Measurements from ENCODE around the gene ACLY. TPM values are rescaled to one million over a fixed set of nuclear protein-coding genes. Genes with fewer than 3 reads are reported as not detected.

The ACLY gene
- total RNA-seq, 2 experiments from 2014 or later: 153 to 161 TPM

- H3K27me3 Mint-ChIP-seq (ENCODE audit: low read depth): no peaks in the 10 kb centered on the region
- CTCF ChIA-PET: interaction anchor here (0.6 kb wide), 1 partner anchor 220 kb away, joined by 3 read pairs; no protein-coding TSS in a partner anchor
- H3K9me3 Mint-ChIP-seq: no peaks in the 10 kb centered on the region
- no peaks in the 10 kb centered on the region for H3K36me3 Mint-ChIP-seq (ENCODE audit: low read depth)
- DNase-seq: no peak
- intact Hi-C loops (cut with micrococcal nuclease): no loop called here
- no peak overlapping the region for H3K27ac Mint-ChIP-seq
- H3K4me3 Mint-ChIP-seq: no peak overlapping the region
- no peaks in the 10 kb centered on the region for H3K4me1 Mint-ChIP-seq (ENCODE audit: low read depth)
Observed at GRCh38 chr17:41957869-41958439, 39.2 kb upstream of the ACLY start.

- no peaks in the 10 kb centered on the region for H3K4me1 Mint-ChIP-seq (ENCODE audit: low read depth)
- H3K4me3 Mint-ChIP-seq: no peak overlapping the region
- H3K27ac Mint-ChIP-seq: no peak overlapping the region
- CTCF ChIA-PET: interaction anchor here (0.7 kb wide), 1 partner anchor 111 kb away, joined by 4 read pairs; no protein-coding TSS in a partner anchor
- no peaks in the 10 kb centered on the region for H3K36me3 Mint-ChIP-seq (ENCODE audit: low read depth)
- H3K9me3 Mint-ChIP-seq: no peaks in the 10 kb centered on the region
- intact Hi-C loops (cut with micrococcal nuclease): no loop called here
- H3K27me3 Mint-ChIP-seq (ENCODE audit: low read depth): no peaks in the 10 kb centered on the region
- no peak for DNase-seq
Observed at GRCh38 chr17:41957031-41957868, 38.5 kb upstream of the ACLY start.

GRCh38 chr17:41956522-41956921 is 37.8 kb upstream of the ACLY start:
- Mint-ChIP-seq H3K27ac (no peak overlapping the region), H3K4me3 (no peak overlapping the region), H3K27me3 (ENCODE audit: low read depth) (no peaks in the 10 kb centered on the region), H3K36me3 (ENCODE audit: low read depth) (no peaks in the 10 kb centered on the region), H3K4me1 (ENCODE audit: low read depth) (no peaks in the 10 kb centered on the region), H3K9me3 (no peaks in the 10 kb centered on the region)
- intact Hi-C loops (cut with micrococcal nuclease): no loop called here
- CTCF ChIA-PET: interaction anchor here (0.7 kb wide), 1 partner anchor 112 kb away, joined by 4 read pairs; no protein-coding TSS in a partner anchor
- DNase-seq: no peak

DNA sequence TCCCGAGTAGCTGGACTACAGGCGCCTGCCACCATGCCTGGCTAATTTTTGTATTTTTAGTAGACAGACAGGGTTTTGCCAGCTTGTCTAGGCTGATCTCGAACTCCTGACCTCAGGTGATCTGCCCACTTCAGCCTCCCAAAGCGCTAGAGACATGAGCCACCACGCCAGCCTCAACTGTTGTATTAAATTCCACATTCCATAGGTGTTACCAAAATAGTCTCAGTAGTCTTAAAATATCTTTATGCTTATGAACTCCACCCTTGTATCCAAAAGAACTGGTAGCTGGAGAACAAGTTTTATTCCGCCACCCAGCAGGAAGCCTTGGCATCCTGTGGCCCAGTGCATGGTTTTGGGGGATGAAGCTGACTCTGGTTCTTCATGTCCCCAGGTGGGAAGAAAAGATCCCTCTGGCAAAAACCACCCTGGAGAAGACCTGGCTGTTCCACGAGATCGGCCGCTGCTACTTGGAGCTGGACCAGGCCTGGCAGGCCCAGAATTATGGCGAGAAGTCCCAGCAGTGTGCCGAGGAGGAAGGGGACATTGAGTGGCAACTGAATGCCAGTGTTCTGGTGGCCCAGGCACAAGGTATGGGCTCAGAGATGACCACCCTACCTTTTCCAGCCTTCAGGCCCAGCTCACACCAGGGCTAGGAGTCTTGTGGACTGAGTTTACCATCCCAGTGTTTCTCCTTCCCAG is 30.2 kb upstream of the ACLY start:
- Mint-ChIP-seq H3K36me3 (ENCODE audit: low read depth) (no peaks in the 10 kb centered on the region), H3K4me3 (no peak overlapping the region), H3K9me3 (no peaks in the 10 kb centered on the region), H3K4me1 (ENCODE audit: low read depth) (no peaks in the 10 kb centered on the region), H3K27ac (no peak overlapping the region), H3K27me3 (ENCODE audit: low read depth) (no peaks in the 10 kb centered on the region)
- CTCF ChIA-PET: interaction anchor here (2.3 kb wide), 1 partner anchor 14 kb away, joined by 5 read pairs; no protein-coding TSS in a partner anchor
- no peak for DNase-seq
- intact Hi-C loops (cut with micrococcal nuclease): no loop called here

DNA sequence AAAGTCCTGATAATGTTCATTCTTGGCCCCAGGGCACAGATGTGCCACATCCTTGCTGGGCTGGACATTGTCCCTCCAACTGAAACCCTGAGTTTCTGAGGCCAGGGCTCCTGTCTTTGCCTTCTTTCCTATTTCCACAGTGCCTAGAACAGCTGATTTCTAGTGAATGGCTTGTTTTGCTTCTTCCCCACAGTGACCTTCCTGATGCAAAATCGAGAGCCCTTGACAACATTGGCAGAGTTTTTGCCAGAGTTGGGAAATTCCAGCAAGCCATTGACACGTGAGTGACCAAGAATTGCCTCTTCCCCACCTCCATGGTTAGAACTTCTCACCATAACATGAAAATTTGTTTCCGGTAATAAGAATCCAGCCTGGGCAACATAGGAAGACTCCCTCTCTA is 26.2 kb upstream of the ACLY start:
- Mint-ChIP-seq H3K27me3 (ENCODE audit: low read depth) (no peaks in the 10 kb centered on the region), H3K27ac (no peak overlapping the region), H3K9me3 (no peaks in the 10 kb centered on the region), H3K4me1 (ENCODE audit: low read depth) (no peaks in the 10 kb centered on the region), H3K4me3 (no peak overlapping the region), H3K36me3 (ENCODE audit: low read depth) (no peaks in the 10 kb centered on the region)
- DNase-seq: no peak
- CTCF ChIA-PET: no interaction called here
- intact Hi-C loops (cut with micrococcal nuclease): no loop called here

DNA sequence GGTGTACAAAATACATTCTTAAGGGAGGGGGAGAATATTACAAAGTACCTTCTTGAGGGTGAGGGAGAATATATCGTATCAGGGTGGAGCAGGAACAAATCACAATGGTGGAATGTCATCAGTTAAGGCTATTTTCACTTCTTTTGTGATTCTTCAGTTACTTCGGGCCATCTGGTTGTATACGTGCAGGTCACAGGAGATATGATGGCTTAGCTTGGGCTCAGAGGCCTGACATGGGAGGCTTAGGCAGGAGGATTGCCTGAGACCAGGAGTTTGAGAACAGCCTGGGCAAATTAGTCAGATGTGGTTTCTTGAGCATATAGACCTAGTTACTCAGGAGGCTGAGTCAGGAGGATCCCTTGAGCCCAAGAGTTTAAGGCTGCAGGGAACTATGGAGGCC is 24.7 kb upstream of the ACLY start:
- Mint-ChIP-seq H3K4me1 (ENCODE audit: low read depth) (no peaks in the 10 kb centered on the region), H3K27me3 (ENCODE audit: low read depth) (no peaks in the 10 kb centered on the region), H3K4me3 (no peak overlapping the region), H3K27ac (no peak overlapping the region), H3K36me3 (ENCODE audit: low read depth) (no peaks in the 10 kb centered on the region), H3K9me3 (no peaks in the 10 kb centered on the region)
- intact Hi-C loops (cut with micrococcal nuclease): no loop called here
- CTCF ChIA-PET: interaction anchor here (0.6 kb wide), 1 partner anchor 644 kb away, joined by 4 read pairs; no protein-coding TSS in a partner anchor
- no peak for DNase-seq

DNA sequence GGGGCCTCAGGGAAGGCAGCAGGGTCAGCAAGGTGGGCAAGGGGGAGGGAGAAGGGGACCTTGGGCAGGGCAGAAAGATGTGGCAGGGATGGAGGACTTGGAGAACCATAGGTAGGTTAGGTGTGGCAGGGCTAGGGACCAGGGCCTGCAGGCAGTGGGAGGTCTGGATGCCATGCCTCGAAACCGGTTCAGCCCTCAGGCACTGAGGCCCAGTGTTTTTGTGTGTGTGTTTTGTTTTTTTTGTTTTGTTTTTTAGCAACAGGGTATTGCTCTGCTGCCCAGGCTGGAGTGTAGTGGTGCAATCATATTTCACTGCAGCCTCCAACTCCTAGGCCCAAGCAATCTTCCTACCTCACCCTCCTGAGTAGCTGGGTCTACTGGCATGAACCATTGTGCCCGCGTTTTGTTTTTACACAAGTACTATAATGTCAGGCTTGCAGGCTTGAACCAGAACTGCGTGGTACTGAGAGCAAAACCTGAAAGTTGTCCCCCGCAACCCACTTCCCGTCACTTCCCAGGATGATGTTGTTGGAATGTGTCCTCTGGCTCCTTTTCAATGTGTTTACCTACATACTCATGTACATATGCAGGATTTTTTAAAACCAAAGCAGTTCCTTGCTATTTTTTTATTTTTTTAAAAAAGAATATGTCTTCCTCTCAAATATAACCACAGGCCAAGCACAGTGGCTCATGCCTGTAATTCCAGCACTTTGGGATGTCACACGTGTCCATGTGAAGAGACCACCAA is 24.0 kb upstream of the ACLY start:
- Mint-ChIP-seq H3K9me3 (no peaks in the 10 kb centered on the region), H3K27ac (no peak overlapping the region), H3K4me1 (ENCODE audit: low read depth) (no peaks in the 10 kb centered on the region), H3K4me3 (no peak overlapping the region), H3K36me3 (ENCODE audit: low read depth) (no peaks in the 10 kb centered on the region), H3K27me3 (ENCODE audit: low read depth) (no peaks in the 10 kb centered on the region)
- CTCF ChIA-PET: no interaction called here
- intact Hi-C loops (cut with micrococcal nuclease): no loop called here
- no peak for DNase-seq

GRCh38 chr17:41941168-41941567 is 22.4 kb upstream of the ACLY start:
- Mint-ChIP-seq H3K4me3 (no peak overlapping the region), H3K27me3 (ENCODE audit: low read depth) (no peaks in the 10 kb centered on the region), H3K36me3 (ENCODE audit: low read depth) (no peaks in the 10 kb centered on the region), H3K27ac (no peak overlapping the region), H3K9me3 (no peaks in the 10 kb centered on the region), H3K4me1 (ENCODE audit: low read depth) (no peaks in the 10 kb centered on the region)
- intact Hi-C loops (cut with micrococcal nuclease): no loop called here
- CTCF ChIA-PET: no interaction called here
- DNase-seq: no peak

DNA sequence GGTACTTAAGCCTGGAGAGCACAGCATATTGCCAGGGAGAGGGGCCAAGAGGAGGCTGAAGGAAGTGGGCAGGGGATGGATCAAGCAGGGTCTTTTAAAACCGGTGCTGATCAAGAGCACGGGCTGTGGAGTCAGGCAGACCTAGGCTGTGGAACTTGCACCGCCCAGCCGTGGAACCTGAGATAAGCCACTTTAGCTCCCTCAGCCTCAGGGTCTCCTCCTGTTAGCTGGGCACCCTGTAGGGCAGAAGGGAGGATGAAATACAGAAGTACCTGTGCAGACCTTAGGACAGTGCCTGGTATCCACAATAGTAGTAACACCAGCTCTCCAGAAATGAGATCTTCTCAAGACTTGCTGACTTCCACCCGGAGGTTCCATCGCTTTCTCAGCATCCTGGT is 20.9 kb upstream of the ACLY start:
- H3K36me3 Mint-ChIP-seq (ENCODE audit: low read depth): no peaks in the 10 kb centered on the region
- no peak overlapping the region for H3K4me3 Mint-ChIP-seq
- no peaks in the 10 kb centered on the region for H3K9me3 Mint-ChIP-seq
- H3K27ac Mint-ChIP-seq: no peak overlapping the region
- intact Hi-C loops (cut with micrococcal nuclease): no loop called here
- no peak for DNase-seq
- H3K4me1 Mint-ChIP-seq (ENCODE audit: low read depth): no peaks in the 10 kb centered on the region
- no peaks in the 10 kb centered on the region for H3K27me3 Mint-ChIP-seq (ENCODE audit: low read depth)
- CTCF ChIA-PET: interaction anchor here (1.3 kb wide), 1 partner anchor 86 kb away, joined by 3 read pairs; no protein-coding TSS in a partner anchor

DNA sequence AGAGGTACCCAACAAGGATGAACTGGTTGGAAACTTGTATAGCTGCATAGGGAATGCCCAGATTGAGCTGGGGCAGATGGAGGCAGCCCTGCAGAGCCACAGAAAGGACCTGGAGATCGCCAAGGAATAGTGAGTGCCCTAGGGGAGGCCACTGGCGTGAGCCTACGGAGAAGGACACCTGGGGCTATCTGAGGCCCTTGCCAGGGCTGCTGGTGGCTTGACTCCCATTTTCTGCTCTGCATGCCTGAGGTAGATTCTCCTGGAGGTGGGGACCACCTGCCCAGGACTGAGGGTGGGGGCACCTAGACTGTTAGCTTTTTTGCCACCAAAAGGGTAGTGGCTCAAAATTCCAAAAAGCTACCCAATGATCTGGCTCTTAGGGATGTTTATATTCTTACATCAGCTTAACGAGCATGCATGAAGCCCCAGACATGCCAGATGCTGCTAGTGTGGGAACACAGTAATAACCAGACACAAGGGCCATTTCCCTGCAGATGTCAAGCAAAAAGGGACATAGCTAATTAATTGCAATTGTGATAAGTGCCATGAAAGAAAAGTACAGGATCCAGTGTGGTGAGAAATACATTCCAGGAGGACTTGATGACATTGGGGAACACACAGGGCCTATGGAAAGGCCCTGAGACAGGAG is 20.4 kb upstream of the ACLY start:
- no peak for DNase-seq
- intact Hi-C loops (cut with micrococcal nuclease): no loop called here
- Mint-ChIP-seq H3K4me1 (ENCODE audit: low read depth) (no peaks in the 10 kb centered on the region), H3K27ac (no peak overlapping the region), H3K4me3 (no peak overlapping the region), H3K27me3 (ENCODE audit: low read depth) (no peaks in the 10 kb centered on the region), H3K36me3 (ENCODE audit: low read depth) (no peaks in the 10 kb centered on the region), H3K9me3 (no peaks in the 10 kb centered on the region)
- CTCF ChIA-PET: interaction anchor here (1.3 kb wide), 1 partner anchor 86 kb away, joined by 3 read pairs; no protein-coding TSS in a partner anchor

DNA sequence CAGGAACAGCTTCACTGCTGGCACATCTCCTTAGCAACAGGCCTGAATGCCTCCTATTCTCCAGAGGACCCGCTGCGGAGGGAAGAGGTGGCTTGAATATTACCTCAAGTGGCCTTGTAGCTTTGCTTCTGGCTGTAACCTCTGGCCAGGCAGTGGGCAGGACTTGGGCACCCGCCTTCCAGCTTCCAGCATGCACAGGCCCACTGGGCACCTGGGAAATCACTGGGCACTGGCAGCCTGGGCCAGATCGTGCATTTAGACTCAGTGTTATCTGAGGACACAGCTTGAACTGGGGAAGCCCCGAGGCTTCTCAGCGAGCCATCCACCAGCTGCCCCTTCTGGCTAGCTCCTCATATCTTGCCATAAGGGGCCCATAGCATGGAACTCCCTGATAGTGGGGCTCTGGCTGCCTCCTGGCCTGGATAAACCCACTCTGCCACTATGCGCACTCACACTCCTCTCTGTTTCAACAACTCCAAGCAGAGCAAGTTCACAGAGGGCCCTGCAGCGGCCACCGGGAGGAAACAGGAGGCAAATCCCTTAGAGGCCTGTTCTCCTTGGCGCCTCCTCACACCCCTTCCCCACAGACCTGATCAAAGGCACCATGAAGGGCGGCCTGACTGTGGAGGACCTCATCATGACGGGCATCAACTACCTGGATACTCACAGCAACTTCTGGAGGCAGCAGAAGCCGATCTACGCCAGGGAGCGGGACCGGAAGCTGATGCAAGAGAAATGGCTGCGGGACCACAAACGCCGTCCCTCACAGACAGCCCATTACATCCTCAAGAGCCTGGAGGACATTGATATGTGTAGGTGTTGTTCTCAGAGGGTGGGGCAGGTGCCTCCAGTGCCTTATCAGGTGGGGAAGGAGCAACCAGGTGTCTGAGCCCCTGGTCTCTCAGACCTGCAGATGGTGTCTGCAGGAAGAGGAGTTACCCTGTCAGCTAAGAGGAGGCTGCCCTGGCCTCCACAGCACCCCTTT is 19.5 kb upstream of the ACLY start:
- no peak overlapping the region for H3K4me3 Mint-ChIP-seq
- no peaks in the 10 kb centered on the region for H3K27me3 Mint-ChIP-seq (ENCODE audit: low read depth)
- DNase-seq: no peak
- H3K4me1 Mint-ChIP-seq (ENCODE audit: low read depth): no peaks in the 10 kb centered on the region
- CTCF ChIA-PET: interaction anchor here (1.3 kb wide), 1 partner anchor 87 kb away, joined by 3 read pairs; no protein-coding TSS in a partner anchor
- H3K9me3 Mint-ChIP-seq: no peaks in the 10 kb centered on the region
- H3K36me3 Mint-ChIP-seq (ENCODE audit: low read depth): no peaks in the 10 kb centered on the region
- intact Hi-C loops (cut with micrococcal nuclease): no loop called here
- no peak overlapping the region for H3K27ac Mint-ChIP-seq
